Hematopoietic multipotent progenitor cell treated with erythropoietin and hydrocortisone succinate and interleukin-3 and kit ligand, for 17 days (in vitro differentiated cells): Measurements from ENCODE around the gene MYOM1.
"Not testable (repeated sequence)": the region's sequence is repeated elsewhere in the genome, so short reads cannot be mapped to it uniquely, and the experiment has no call there.

Source experiments
- DNase-seq: peaks from one replicate; pipeline ENCODE4 v3.0.0-alpha.2; 2015; ENCODE audit warnings: low spot score

Gene MYOM1

DNA sequence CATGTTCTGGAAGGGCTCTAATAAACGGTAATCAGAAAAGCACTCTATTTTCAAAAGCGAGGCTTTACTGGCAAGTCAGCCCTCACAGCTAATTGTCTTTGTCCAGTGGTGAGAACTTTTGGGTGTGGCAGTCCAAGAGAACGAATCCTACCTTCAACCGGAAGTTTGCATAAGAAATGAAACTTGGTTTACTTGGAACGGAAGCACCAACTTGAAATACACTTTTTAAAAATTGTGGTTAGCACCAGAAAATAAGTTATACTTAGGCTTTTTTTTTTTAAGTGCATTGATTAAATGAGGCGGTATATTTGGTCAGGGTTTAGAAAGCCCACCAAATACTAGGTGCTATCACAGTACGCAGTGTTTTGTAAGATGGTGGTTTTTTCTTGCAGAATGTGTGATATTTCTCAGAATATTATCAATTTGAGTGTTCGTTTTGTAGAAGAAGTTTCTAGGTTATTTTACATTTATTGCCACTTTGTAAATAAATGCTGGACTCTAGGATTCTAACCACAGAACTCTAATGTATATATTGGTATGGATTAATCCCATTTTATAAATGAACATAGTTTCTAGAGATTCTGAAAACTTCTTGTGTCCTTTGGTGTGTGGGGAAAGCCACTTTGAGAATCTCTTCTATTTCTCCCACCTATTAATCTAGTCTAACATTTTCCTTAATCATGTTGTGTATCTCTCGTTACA lies 29.0 kb upstream of the MYOM1 start:
- DNase-seq = peak; percentile 61

DNA sequence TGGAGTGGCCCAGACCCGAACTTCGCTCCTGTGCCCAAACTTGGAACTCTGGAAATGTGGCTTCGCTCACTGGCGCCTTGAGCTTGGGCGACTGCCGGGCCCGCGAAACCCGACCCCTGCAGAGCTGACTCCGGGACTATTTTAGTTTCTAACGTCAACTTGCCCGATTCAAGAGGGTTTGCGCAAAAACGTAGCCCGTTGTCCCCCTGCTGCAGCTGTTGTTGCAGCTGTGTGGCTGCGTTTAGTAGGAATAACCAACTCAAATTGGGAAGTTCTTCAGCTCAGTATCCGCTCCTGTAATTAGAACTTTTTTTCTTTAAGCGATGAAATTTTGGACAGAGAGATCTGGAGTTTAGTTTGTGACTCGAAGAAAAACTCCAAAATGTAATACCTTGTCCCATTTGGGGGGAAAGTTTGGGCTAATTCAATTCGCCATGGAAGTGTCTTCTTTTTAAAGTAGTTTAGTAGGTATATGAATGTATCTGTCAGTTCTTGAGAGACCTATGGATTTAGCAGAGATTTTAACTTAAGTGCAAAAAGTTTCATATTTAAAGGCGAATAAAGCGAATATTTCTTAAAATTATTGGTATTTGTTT lies 28.4 kb upstream of the MYOM1 start:
- DNase-seq = no peak

DNA sequence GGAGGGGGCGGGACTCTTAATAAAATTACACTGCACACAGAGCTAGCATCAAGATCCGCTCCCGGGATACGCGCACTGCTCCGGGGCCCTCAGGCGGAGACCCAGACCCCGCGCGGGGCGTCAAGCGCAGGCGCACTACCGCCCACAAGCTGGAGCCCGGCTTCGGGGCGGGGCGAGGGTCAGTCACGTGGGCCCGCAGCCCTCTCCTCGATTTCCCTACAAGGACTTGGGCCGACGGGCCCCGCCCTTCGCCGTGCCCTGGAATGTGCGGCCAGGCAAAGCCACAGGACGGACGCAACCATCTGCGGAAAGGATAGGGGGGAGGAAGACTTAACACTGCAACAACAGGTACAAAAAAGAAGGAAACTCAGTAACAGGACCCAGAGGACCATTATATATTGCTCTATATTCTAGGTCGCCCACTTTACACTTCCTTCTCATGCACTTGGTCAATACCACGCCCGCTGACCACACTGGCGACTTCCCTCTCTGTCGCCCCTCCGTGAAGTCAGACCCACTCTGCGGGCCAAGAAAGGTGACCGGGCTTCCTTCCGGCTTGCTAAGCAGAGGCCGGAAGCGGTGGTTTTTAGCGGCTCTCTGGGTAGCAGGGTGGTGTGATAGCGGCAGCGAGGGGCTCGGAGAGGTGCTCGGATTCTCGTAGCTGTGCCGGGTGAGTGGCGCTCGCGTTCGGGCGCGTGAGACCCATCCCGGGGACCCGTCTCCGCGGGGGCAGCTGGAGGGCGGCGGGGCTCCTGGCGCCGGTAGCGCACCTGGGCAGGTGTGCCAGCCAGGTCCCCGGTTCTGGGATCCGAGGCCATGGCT lies 27.7 kb upstream of the MYOM1 start, which contains the start of gene MYL12A:
Gene MYL12A, plus strand, starts transcription at position 562 of the 822 bp plus-strand sequence. CDS start 5,447 bp downstream, outside the sequence.
- peak; percentile 97 for DNase-seq

DNA sequence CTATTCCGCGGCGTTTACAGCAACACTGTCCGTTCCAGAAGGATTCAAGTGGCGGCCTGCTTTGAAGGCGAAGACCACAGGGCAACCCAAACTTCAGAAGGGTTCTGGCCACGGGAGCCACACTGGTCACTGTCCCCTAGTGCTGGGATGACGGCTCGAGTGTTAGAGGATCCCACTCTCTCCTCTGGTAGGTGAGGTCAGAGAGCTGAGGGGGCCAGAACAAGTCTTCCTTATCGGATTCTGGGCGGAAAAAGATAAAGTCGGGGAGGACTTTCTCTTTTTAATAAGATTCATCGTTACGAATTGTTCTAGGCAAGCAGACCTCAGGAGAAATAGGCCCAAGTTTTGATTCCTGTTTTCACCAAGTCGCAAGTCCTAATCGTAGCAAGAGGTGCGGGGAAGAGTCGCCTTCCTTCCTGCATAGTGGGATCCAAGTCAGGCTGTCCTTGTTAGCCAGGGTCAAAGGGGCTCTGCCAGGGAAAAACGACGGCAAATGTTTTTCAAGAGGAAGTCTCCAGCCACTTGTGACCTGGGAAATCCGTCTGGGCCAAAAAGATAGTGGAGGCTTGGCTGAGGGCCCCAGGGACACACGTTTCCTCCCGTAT lies 27.0 kb upstream of the MYOM1 start:
- no peak for DNase-seq

DNA sequence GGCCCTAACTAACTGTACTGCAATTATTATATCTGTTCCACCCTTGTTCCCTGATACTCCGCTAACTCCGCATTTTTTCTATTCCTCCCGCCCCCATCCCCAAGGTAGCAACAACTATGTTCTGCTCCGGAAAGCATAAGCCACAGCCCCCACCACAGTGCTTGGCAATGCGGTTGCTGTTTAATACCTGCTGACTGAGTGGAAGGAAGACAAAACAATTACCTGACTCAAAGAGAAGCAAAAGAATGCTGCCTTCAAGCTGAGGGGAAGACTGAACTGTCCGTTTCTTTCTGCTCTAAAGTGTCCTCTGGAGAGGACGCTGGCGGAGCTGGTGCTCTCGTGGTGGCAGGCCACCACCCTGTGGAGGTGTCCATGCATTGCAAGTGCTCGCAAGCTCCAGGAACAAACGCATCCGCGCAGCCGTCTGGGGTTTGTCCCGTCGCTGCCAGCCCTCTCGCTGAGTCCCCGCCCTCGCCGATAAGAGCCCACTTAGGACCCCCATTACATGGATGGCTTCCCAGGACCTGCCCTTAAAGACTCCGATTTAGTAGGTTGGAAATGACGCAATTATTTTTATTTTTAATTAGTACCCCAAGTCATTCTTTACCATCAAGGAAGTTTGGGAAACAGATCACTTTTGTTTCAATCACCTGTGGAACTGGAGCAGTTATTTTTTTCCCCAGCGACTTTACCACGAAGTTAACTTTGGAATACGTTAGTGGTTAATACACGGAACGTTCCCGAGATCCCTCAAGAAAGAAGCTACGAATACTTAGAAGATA lies 26.3 kb upstream of the MYOM1 start:
- DNase-seq = peak; percentile 91

DNA sequence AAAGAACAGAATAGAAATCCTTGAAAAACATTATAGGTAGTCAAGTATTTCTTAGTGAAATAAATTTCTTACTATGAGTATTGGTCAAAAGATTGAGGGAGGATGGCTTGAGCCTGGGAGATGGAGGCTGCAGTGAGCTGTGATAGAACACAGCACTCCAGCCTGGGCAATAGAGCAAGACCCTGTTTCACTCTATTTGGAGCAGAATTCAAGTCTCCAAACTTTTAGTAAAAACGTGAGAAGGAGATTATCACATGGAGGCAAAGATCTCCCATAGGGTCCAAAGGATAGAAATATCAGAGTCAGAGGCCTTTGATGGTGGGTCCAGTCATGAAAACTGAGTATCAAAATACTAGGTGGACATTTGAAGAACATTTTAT lies 25.4 kb upstream of the MYOM1 start:
- DNase-seq = no peak

DNA sequence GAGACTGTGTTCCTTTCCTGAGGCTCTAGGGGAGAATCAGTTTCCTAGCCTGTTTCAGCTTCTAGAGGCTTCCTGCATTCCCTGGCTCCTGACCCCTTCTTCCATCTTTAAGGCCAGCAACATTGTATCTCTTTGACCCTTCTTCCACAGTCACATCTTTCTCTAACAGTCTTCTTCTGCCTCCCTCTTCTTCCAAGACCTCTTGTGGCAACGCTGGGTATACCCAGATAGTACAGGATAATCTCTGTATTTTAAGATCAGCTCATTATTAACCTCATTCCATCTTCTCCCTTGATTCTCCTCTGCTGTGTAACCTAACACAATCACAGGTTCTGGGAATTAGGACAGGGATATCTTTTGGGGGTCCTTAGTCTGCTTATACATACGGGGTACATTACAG lies 19.0 kb upstream of the MYOM1 start:
- no peak for DNase-seq

DNA sequence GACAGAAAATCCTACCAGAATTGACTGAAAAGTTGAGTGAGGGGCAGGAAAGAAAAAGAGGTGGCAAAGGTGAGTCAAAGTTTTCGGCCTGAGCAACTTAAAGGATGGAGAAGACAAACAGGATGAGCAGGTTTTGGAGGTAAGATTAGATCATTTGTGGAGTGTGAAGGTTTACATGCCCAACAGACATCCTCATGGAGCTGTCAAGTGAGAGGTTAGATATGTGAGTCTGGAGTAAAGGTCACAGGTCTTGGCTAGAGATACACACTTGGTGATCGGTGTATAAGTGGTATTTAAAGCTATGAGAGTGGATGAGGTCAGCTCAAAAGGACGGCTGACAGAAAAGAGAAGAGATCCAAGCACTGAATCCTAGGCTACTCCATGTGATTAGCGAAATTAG lies 16.7 kb upstream of the MYOM1 start:
- no peak for DNase-seq

DNA sequence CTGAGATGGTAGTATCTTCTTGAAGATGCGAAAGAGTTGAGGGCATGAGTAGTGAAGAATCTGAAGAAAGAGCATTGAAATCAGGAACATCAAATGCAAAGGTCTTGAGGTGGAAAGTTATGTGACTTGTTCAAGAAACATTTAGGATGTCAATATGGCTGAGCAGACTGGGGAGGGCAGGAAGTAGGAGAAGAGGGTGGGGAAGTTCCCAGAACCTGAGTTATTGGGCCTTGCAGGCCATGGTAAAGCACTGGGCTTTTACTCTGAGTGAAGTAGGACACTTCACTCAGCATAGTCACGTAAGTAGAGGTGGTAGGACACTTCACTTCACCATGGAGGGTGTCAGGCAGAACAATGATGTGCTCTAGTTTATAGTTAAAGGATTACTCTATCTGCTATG lies 16.1 kb upstream of the MYOM1 start:
- no peak for DNase-seq

DNA sequence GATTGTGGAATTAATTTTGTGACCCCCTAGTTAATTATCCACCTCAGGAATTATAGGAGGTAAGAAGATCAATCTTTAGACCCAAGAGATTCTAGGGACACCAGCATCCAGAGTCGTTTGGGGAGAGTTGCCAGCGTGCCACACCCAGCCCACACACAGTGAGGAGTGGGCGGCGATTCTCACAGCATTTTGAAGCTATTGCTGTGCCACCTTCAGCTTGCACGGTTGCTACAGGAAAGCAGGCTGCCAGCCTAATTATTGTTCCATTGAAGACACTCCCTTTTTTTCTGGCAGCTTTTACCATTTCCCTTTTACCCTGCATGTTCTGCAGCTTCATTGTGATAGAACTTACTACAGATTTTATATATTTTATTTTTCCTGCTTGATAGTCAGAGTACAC lies 14.7 kb upstream of the MYOM1 start:
- DNase-seq = no peak

DNA sequence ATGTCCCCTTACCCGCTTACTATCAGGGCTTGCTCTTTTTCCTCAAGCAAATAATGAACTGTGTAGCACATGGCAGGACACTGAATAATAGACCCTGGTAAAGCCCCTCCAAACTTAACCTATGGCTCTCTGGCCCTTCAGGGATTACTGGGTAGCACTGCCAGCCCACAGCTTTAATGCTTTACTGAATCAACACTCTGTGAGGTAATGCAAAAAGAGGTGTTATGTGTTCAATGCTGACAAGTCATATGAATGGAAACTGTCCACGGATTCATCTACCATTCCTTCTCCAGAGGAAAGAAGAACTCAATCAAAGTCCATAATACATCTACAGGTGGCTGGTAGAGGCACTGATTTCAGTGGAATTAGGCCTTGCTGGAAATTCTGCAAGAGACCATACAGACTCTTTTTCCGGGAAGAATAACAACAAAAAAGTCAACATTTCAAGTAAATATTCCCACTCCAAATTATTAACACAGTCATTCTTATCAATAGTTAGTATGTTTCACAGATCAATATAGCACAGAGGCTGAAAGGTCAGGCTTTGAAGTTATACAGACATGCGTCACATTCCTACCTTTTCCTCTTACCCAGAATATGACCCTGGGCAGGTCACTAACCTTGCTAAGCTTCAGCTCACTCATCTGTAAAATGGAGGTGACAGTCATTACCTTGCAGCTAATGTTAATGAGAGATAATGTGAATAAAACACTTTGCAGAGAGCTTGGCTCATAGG lies 13.8 kb upstream of the MYOM1 start:
- DNase-seq = no peak

DNA sequence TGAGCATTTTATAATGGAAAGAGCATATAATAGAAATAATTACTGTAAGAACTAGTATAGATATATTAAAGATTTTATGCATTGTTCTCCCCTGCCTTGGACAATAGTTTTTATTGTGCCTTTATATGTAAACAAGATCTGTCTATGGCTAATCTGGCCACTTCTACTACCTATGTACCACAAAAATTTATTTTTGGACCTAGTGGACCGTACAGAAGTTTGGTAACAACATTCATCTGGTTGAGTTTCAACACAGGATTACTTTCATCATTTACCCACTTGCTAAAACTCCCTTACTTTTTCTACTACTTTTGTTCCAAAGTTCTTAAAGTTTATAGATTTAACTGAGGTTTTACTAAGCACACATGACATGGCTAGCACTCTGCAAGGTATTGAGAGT lies 13.2 kb upstream of the MYOM1 start:
- DNase-seq = no peak

DNA sequence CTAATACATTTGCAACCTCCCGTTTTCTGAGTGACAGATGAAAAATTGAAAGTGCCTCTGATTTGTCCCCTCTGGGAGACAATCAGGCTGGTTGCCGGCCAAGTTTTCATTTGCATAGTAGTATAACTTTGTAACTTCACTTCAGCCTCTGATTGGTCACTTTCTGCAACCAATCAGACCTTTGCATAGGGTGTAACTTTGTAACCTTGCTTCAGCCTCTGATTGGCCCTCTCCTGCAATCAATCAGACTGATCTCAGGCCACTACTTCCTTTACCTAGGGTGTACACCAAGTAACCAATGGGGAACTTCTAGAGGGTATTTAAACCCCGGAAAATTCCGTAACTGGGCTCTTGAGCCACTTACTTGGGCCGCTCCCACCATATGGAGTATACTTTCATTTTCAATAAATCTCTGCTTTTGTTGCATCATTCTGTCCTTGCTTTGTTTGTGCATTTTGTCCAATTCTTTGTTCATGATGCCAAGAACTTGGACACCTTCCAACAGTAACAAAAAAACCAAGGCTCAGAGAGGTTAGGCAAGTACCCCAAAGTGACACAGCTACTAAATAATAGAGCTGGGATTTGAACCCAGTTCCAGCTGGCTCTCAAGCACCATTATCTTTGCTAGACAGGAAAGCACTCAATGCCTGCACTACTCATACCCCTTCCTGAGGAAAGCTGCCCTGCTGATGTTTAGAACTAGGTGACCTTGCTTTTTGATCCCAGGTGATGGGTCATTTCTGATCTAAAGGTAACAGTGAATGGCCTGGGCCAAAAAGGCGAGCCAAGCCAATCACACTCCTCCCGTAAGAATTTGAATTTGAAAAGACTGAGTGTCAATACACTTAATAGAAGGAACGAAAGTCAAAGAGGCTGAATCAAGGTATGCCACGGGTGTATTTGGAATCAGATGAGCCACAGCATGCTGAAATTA lies 10.9 kb upstream of the MYOM1 start:
- DNase-seq = no peak

DNA sequence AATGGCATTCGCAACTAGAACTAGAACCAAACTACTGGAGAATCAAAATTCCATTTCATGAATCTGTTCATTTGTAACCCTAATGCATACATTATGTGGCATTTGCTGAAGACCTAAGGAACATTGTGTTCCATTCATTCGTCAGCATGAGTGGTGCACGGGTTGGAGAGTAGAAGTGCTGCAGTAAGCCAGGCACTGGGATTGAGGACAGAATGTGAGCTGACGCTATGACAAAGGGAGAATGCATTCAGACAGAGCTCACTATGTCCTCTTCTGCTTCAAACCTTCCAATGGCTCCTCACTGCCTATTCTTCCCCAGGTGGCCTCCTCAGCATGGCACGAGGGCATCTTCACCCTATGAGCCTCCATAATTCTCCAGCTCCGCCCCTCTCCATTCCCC lies 6.3 kb upstream of the MYOM1 start:
- no peak for DNase-seq

DNA sequence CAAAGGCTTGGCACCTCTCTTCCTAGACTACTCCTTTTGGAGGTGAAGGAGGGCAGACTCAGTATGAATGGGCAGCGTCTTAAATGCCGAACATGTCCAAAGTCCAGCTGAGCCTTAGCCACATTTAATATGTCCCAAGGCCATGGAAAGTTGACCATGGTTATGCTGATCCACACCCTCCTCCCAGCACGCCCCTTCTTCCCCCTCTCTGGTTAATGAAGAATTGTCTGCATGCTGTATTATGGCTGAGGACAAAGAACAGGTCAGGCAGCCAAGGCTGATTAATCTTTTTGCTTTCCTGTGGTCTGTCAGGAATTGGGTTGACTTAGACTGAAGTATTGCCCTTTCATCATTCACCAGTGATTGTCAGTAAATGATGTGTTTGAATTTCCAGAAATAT lies 5.8 kb upstream of the MYOM1 start:
- no peak for DNase-seq

DNA sequence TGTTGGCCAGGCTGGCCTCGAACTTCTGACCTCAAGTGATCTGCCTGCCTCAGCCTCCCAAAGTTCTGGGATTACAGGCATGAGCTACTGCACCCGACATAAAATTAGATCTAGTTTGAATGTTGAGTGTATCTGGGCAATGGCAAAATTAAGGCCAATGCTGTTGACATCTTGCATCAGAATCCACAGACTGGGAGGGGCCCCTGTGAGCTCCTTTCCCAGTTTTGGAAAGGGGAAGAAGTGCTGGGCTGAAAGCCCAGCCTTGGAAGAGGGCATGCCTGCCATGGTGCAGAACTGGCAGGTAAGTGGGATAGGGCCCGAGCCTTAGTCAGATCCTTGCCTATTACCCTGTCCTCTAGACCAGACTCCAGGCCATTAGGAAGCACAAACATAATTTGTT lies 4.5 kb upstream of the MYOM1 start:
- no peak for DNase-seq

DNA sequence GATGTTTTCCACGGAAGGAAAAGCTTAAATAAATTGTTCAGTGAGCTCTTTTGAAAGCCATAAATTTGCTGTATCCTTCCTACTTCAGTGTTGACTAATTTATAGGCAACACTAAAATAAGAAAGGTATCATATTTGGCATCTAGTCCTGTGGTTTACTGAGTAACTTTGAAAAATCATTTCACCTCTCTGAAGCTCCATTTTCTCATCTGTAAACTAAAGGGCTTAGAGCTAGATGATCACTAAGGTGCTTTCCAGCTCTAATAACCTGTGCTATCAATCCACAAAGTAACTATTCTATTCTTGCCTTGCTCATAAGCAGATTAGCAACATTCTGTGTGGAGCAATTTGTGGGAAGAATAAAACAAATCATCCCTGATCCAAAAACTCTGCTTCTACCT lies 3.6 kb upstream of the MYOM1 start:
- DNase-seq = no peak

DNA sequence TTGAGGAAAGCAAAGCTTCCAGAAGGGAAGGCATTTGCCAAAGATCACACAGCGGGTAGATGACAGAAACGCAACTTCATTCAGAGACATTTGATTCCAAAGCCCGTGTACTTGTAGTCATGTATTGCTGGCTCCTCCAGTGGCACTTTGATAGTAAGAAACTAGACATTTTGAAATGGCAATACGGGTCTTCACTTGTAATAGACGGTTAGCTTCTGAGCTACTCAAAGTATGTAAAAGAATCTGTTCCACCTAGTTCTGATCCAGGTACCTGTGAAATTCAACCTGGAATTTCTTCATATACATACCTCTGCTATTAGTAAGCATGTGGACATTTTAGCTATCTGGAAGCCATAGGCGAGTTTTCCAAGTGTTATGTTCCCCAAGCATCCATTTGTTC lies 1.7 kb upstream of the MYOM1 start:
- DNase-seq = no peak

DNA sequence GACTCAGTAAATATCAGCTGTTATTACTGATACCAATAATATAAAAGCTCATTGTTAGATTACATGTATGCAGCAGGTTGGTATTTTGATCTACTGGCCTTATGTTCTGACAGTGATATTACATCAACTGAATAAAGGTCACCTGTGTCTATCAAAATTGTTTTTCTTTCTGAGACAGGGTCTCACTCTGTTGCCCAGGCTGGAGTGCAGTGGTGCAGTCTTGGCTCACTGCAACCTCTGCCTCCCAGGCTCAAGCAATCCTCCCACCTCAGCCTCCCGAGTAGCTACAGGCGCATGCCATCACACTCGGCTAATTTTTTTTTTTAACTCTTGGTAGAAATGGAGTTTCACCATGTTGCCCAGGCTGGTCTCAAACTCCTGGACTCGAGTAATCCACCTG lies 1.1 kb upstream of the MYOM1 start:
- not testable (repeated sequence) for DNase-seq

DNA sequence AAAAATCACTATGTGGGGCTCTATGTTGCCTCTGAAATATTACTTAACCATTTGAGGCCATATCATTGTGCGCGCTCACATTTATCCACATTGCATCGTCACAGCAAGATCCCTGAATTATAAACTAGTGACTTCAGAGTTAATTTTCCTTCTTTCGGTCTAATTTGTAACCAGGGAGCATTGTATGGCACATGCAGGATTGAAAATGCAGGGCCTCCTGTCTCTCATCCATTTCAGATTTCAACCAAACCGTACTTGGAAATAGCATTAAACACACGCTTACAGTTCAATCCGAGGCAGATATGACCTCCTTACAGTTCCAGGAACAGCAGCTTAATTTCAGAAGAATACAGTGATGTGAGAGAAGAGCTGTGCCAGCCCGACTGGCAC lies 532 bp downstream of the MYOM1 start:
- DNase-seq = no peak
